Activated CD8-positive, alpha-beta T cell treated with anti-CD3 and anti-CD28 coated beads, Interleukin-2, amount 10 ng/mL, durations not matched to agents 7 days and 5 days (primary cell): Measurements from ENCODE around the gene CUL3. TPM values are rescaled to one million over a fixed set of nuclear protein-coding genes. Genes with fewer than 3 reads are reported as not detected.

Source experiments
- ATAC-seq: fragments of 150-1000 bp; cut with Tn5 transposase; one replicate; pipeline ENCODE4 v1.10.0; 2021; ENCODE audit warnings: moderate library complexity
- CTCF ChIA-PET: fragments of 350-600 bp; sonication (Branson Sonifier 250); formaldehyde crosslinking; loops from one replicate; lab custom pipeline; 2021; ENCODE audit warnings: antibody characterized with exemption; lab: Charles Lee
- POLR2A ChIA-PET: fragments of 350-600 bp; sonication (Branson Sonifier 250); formaldehyde crosslinking; loops from one replicate; lab custom pipeline; 2021; ENCODE audit warnings: antibody characterized with exemption; lab: Charles Lee
- DNase-seq: peaks from one replicate; pipeline ENCODE4 v3.0.0-alpha.2; 2020
- H3K27ac Mint-ChIP-seq: one replicate; pipeline ENCODE4 v1.8.0; 2021; ENCODE audit warnings: mild to moderate bottlenecking, mixed read lengths
- H3K27me3 Mint-ChIP-seq: one replicate; pipeline ENCODE4 v1.8.0; 2021; ENCODE audit warnings: low read depth, mixed read lengths
- H3K36me3 Mint-ChIP-seq: one replicate; pipeline ENCODE4 v1.8.0; 2021; ENCODE audit warnings: low read depth, mixed read lengths
- H3K4me1 Mint-ChIP-seq: one replicate; pipeline ENCODE4 v1.8.0; 2021; ENCODE audit warnings: low read depth, mixed read lengths
- H3K4me3 Mint-ChIP-seq: one replicate; pipeline ENCODE4 v1.8.0; 2021; ENCODE audit warnings: mild to moderate bottlenecking, mixed read lengths
- H3K9me3 Mint-ChIP-seq: one replicate; pipeline ENCODE4 v1.8.0; 2022; ENCODE audit warnings: mixed read lengths; ENCODE audit not compliant: insufficient read depth
- total RNA-seq, 2 experiments: library from RNA; stranded (reverse); gene quantifications; one replicate each; pipeline ENCODE4 v1.2.3, GENCODE V29; 2021

CUL3 gene
- total RNA-seq, 2 experiments from 2014 or later = 77.9 to 82.0 TPM

DNA sequence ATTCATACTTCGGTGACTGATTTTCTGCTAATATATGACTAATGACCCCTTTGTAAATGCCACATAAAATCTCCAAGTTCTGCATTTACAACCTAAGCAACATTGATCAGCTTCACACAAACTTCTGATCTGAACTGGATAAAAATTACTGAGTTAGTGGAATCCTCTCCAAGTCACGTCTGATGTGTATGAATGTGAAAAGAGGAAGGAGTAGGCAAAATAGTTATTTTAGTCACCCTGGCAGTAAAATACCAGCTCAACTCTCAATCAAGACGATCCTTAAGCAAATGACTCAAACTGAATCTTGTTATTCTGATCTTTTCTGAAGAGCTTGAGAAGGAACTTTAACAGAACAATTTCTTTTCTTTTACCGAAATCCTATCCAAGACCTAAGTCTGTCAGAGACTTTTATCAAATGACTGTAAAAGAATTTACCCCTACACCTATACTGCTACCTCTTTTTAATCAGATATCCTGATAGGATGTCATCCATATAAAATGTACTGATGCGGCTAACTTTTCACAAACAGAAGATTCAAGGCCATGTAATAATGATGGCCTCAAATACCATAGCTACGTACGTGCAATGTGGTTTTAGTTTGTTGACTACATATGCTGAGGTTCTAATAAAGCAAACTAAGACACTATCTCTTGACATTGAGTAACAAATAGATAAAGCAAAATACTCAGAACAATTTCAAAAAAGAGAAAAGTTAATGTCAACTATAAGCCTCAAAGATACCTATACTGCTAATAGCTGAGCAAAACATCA lies 23.7 kb downstream of the CUL3 start:
- H3K4me3 Mint-ChIP-seq = no peak overlapping the region
- H3K4me1 Mint-ChIP-seq = peaks cover 3% of the 10 kb centered on the region
- DNase-seq (no peak), ATAC-seq (no peak)
- H3K27ac Mint-ChIP-seq = no peak overlapping the region
- POLR2A ChIA-PET = no interaction called here
- H3K36me3 Mint-ChIP-seq = peaks cover 33% of the 10 kb centered on the region
- CTCF ChIA-PET = interaction anchor here (0.9 to 1.9 kb wide), 2 partner anchors 24 to 89 kb away, joined by 3 to 4 read pairs; partner anchors contain the start of gene CUL3
- no peaks in the 10 kb centered on the region for H3K27me3 Mint-ChIP-seq
- no peaks in the 10 kb centered on the region for H3K9me3 Mint-ChIP-seq

DNA sequence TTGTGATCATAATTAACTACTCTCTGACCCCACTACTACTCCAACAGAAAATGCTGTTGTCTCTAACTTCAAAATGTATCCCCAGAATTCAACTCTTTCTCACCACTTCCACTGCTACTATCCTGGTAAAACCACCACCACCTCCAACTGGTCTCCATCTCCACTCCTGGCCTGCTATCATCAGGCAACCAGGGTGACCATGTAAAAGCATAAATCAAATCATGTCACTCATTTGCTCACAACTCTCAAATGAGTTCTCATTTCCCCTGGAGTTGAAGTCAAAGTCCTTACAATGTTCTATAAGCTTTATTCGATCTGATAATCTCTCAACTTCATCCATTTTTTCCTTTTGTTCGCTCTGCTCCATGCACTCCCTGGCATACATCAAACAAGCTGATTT lies 24.6 kb downstream of the CUL3 start:
- CTCF ChIA-PET = no interaction called here
- POLR2A ChIA-PET = no interaction called here
- Mint-ChIP-seq H3K36me3 (peaks cover 32% of the 10 kb centered on the region), H3K4me1 (peaks cover 3% of the 10 kb centered on the region), H3K9me3 (no peaks in the 10 kb centered on the region), H3K4me3 (no peak overlapping the region), H3K27ac (no peak overlapping the region), H3K27me3 (no peaks in the 10 kb centered on the region)
- no peak for DNase-seq
- ATAC-seq = no peak

DNA sequence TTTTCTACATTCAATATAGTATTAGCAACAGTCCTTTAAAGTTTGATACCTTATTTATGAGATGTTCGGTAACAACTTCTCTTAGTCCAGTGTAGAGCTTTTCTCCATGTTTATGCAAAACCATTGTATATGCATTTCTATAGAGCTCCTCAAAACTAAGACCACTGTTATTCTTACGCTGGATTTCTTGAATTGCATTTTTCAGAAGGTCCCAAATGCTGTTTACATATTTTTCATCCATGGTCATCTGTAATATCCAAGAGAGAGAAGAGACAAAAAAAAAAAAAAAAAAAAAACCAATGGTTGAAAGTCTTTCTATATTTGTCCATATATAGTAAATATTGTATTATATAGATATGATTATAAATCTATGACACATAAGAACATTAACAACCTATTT lies 27.6 kb downstream of the CUL3 start:
- ChIA-PET POLR2A (no interaction called here), CTCF (no interaction called here)
- no peak overlapping the region for H3K27ac Mint-ChIP-seq
- H3K9me3 Mint-ChIP-seq = no peaks in the 10 kb centered on the region
- peaks cover 35% of the 10 kb centered on the region for H3K36me3 Mint-ChIP-seq
- H3K4me3 Mint-ChIP-seq = no peak overlapping the region
- DNase-seq (no peak), ATAC-seq (no peak)
- no peaks in the 10 kb centered on the region for H3K4me1 Mint-ChIP-seq
- H3K27me3 Mint-ChIP-seq = no peaks in the 10 kb centered on the region

DNA sequence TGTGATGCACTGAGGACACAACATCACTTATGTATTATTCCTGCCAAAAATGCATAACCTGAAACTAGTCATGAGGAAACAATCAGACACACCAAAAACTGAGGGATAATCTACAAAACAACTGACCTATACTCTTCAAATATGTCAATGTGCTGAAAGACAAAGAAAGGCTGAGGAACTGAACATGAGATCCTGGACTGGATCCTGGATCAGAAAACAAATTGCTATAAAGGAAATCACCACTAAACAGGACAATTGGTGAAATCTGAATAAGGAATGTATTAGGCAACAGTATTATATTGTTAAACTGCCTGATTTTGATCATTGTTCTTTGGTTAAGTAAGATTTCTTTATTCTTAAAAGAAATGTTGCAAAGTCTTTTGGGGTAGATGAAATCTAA lies 28.8 kb downstream of the CUL3 start:
- Mint-ChIP-seq H3K4me3 (no peak overlapping the region), H3K9me3 (no peaks in the 10 kb centered on the region), H3K4me1 (no peaks in the 10 kb centered on the region), H3K27me3 (no peaks in the 10 kb centered on the region), H3K36me3 (peaks cover 43% of the 10 kb centered on the region), H3K27ac (no peak overlapping the region)
- no peak for DNase-seq
- POLR2A ChIA-PET = no interaction called here
- CTCF ChIA-PET = no interaction called here
- no peak for ATAC-seq

DNA sequence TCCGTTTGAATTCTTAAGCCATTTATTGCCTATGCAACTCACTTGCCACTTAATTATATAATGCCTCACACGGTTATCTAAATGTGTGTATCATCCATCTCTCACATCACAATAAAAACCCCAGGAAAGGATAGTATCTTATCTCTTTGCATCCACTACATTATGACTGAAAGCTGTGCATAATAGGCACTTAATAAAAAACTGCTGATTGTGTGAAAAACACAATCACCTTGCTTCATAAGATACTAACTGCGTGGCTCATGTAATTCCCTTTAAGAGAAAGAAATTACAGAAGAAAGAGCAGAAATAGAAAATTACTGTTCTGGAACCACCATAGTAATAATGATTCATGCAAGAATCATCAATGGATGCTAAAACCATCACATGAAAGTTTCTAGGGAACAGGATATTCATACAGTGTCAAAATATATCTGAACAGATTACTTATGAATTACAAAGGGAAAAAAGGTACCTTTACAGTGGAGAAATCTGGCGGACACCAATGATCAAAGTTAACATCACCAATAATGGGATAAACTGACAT lies 29.3 kb downstream of the CUL3 start:
- no peak overlapping the region for H3K4me3 Mint-ChIP-seq
- H3K9me3 Mint-ChIP-seq = no peaks in the 10 kb centered on the region
- no peak for DNase-seq
- H3K27ac Mint-ChIP-seq = no peak overlapping the region
- POLR2A ChIA-PET = no interaction called here
- H3K4me1 Mint-ChIP-seq = no peaks in the 10 kb centered on the region
- CTCF ChIA-PET = no interaction called here
- no peak for ATAC-seq
- H3K27me3 Mint-ChIP-seq = no peaks in the 10 kb centered on the region
- peaks cover 43% of the 10 kb centered on the region for H3K36me3 Mint-ChIP-seq

DNA sequence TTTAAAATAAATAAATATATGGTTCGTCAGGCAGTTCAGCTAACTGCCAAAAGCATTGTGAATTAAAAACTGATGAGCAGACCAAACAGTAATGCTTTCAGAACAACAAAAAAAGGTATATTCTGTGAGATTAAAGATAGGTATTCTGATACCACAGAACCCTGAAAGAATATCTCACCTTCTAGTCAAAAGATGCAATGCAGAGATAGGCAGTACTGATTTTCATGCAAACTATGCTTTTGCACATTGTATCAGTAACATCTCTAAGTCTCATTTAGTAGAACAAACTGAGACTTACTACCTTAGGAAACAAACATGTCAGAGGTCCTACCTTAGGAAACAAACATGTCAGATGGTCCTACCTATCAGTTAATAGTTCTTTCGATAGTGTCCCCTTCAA lies 32.4 kb downstream of the CUL3 start:
- ATAC-seq = no peak
- CTCF ChIA-PET = no interaction called here
- H3K4me3 Mint-ChIP-seq = no peak overlapping the region
- no peaks in the 10 kb centered on the region for H3K4me1 Mint-ChIP-seq
- no peak for DNase-seq
- H3K36me3 Mint-ChIP-seq = peaks cover 47% of the 10 kb centered on the region
- H3K9me3 Mint-ChIP-seq = no peaks in the 10 kb centered on the region
- no peaks in the 10 kb centered on the region for H3K27me3 Mint-ChIP-seq
- no peak overlapping the region for H3K27ac Mint-ChIP-seq
- POLR2A ChIA-PET = no interaction called here

DNA sequence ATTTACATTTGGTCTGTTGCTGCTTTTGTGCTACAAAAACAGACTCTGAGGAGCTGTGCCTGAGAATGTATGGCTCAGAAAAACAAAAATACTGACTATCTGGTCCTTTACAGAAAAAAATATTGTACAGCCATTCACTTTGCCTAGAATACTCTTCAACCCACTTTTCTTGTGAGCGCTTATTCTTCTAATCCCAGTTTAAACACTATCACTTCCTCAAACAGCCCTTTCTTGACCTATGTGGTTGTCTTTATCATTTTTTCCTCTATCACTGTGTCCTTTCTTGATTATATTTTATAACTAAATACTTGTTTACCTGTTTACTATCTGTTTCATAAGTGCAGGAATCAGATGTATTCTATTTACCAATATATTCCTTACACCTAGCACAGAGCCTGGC lies 33.5 kb downstream of the CUL3 start:
- Mint-ChIP-seq H3K4me3 (no peak overlapping the region), H3K36me3 (peaks cover 50% of the 10 kb centered on the region), H3K27me3 (no peaks in the 10 kb centered on the region), H3K4me1 (no peaks in the 10 kb centered on the region), H3K9me3 (no peaks in the 10 kb centered on the region), H3K27ac (no peak overlapping the region)
- ChIA-PET POLR2A (no interaction called here), CTCF (no interaction called here)
- ATAC-seq (no peak), DNase-seq (no peak)

DNA sequence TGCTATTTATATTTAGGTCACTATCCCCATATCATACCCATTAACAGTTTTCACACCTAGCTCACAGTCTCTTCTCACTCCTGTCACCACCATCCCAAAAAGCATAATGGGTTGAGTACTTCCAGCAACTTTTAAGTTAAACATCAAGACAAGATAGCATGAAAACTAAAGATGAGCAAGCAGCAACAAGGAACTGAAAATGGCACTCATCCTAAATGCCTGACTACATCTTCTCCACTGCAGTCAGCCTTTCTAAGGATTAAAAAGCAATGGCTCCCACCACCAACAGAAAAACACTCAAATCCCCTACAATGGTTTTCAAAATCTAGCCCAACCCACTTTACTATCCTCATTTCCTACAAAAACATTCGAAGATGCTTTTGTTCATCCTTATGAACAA lies 38.2 kb downstream of the CUL3 start:
- Mint-ChIP-seq H3K27me3 (no peaks in the 10 kb centered on the region), H3K27ac (no peak overlapping the region), H3K4me1 (peaks cover 3% of the 10 kb centered on the region), H3K36me3 (peaks cover 36% of the 10 kb centered on the region), H3K4me3 (no peak overlapping the region), H3K9me3 (no peaks in the 10 kb centered on the region)
- CTCF ChIA-PET = no interaction called here
- POLR2A ChIA-PET = no interaction called here
- DNase-seq (no peak), ATAC-seq (no peak)

DNA sequence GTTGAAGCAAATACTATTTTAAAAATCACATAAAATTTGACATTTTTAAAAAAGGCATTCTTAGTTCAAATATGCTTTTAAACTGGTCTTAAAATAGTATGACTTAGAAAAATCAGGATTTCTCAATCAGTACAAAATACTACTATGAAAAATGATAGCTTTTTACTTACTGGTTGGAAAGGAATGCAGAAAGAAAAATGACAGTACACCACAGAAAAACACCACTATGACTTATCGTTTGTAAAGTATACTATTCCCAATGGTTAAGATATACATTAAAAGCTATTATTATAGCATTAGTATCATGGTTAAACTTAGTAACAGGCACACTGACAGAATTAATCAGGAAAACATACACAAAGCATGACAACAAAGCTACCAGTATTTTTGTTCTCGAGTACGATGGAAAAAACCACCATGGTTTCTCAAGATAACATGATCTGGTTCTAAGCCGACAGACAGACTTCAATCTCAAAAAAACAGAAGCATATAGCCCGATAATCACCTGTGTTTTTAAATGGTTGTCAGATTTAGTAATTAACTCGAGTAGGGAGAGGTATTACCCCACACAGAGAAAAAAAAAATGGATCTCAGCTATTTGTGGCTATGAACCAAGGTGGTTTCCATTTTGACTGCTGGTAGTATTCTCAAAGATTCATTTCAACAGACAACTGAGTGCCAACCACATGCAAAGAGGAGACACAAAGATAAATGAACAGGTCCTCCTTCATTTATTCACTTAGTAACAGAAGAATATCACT lies 39.1 kb downstream of the CUL3 start:
- Mint-ChIP-seq H3K4me1 (peaks cover 8% of the 10 kb centered on the region), H3K9me3 (no peaks in the 10 kb centered on the region), H3K4me3 (no peak overlapping the region), H3K27me3 (no peaks in the 10 kb centered on the region), H3K27ac (no peak overlapping the region), H3K36me3 (peaks cover 39% of the 10 kb centered on the region)
- ChIA-PET POLR2A (no interaction called here), CTCF (interaction anchor here (0.7 to 1.2 kb wide), 2 partner anchors 23 to 25 kb away, joined by 3 read pairs; no protein-coding TSS in a partner anchor)
- ATAC-seq (no peak), DNase-seq (no peak)

DNA sequence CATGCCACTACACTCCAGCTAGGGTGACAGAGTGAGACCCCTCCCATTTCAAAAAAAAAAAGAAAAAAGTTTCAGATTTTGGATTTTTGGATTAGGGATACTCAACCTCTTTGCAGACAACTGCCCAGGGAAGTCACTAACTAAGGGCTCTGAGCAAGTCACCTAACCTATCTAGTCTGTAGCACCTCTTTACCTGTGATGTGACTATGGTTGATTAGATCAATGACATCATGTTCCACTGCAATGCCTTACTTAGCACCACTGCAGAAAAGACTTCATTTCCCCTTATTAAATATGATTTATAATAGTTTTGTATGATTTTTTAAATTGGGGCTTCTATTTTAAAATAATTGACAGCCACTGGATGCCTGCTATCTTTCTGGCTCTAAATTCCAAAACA lies 41.2 kb downstream of the CUL3 start:
- no peak for ATAC-seq
- ChIA-PET CTCF (no interaction called here), POLR2A (no interaction called here)
- DNase-seq = no peak
- Mint-ChIP-seq H3K4me3 (no peak overlapping the region), H3K4me1 (peaks cover 11% of the 10 kb centered on the region), H3K27me3 (no peaks in the 10 kb centered on the region), H3K27ac (no peak overlapping the region), H3K9me3 (no peaks in the 10 kb centered on the region), H3K36me3 (peaks cover 52% of the 10 kb centered on the region)

DNA sequence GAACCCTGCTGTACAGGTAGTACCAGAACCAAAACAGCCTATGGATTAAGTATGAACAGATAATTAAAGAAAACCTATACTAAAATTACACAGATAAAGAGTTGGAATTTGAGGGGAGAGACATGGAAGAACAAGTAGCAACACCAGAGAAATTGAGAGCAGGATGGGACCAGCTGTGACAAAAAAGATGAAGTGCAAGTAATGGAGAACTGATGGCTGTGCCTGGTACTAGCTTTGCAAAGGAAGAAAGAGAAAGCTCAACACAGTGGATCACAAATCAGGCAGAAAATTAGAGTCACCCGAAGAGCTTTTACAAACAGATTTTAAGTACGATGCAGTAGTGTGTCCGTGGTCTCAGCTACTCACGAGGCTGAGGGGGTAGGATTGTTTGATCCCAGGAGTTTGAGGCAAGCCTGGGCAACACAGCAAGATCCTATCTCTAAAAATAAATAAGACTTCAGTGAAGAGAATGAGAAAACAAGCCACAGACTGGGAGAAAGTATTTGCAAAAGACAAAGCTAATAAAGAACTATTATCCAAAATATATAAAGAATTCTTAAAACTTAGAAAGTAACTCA lies 46.5 kb downstream of the CUL3 start:
- no peak for DNase-seq
- no peak overlapping the region for H3K27ac Mint-ChIP-seq
- POLR2A ChIA-PET = no interaction called here
- peaks cover 44% of the 10 kb centered on the region for H3K36me3 Mint-ChIP-seq
- H3K27me3 Mint-ChIP-seq = no peaks in the 10 kb centered on the region
- CTCF ChIA-PET = no interaction called here
- ATAC-seq = no peak
- peaks cover 11% of the 10 kb centered on the region for H3K4me1 Mint-ChIP-seq
- H3K9me3 Mint-ChIP-seq = no peaks in the 10 kb centered on the region
- no peak overlapping the region for H3K4me3 Mint-ChIP-seq

DNA sequence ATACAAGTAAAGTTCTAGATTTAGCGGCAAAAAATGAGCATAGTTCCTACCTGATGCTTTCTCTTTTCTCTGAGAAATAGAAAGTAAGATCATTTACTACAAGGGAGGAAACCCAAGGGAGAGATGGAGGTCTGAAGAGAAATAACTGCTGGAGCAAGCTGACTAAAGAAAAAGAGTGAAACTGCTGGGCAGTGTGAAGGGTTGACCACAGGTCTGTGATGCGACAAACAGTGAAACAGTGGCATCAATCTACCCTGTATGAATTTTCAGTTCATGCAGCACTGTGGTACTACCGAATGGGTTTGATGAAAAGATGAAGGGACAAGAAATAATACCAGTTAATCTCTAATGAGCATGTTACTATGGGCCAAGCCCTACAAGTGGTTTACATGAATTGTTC lies 52.2 kb downstream of the CUL3 start:
- ChIA-PET POLR2A (no interaction called here), CTCF (no interaction called here)
- Mint-ChIP-seq H3K27me3 (no peaks in the 10 kb centered on the region), H3K27ac (no peak overlapping the region), H3K4me1 (peaks cover 25% of the 10 kb centered on the region), H3K36me3 (peaks cover 42% of the 10 kb centered on the region), H3K9me3 (no peaks in the 10 kb centered on the region), H3K4me3 (no peak overlapping the region)
- DNase-seq (no peak), ATAC-seq (no peak)
